Measurements from ENCODE around the gene ASPRV1. TPM values are rescaled to one million over a fixed set of nuclear protein-coding genes. Genes with fewer than 3 reads are reported as not detected.

The ASPRV1 gene
- total and polyA plus RNA-seq, 10 of the 15 experiments (the other 5 are each of a cell fraction or from before 2014, with no cell fraction given), result 0.11 to 1.1 (median 0.33) TPM

DNA sequence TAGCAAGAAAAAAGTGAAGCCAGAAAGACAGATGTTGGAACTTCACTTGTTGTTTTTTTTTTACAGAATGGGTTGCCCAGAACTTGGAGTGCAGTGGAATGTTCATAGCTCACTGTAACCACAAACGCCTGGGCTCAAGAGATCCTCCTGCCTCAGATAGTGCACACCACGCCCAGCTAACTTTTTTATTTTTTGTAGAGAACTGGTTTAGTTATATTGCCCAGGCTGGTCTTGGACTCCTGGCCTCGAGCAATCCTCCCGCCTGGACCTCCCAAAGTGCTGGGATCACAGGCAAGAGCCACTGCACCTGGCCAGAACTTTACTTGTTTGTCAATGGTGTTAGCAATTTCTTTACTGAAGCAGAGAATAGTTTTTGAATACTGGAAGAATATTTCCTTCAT is 11.9 kb upstream of the ASPRV1 start:
- in situ Hi-C loops (cut with MboI) (no loop called here), intact Hi-C loops (cut with micrococcal nuclease; ENCODE audit: unreplicated experiment) (no loop called here)
- H3K27ac ChIP-seq (ENCODE audit: control insufficient read depth, insufficient read depth), result no peak overlapping the region
- no peak overlapping the region for H3K4me3 ChIP-seq
- ATAC-seq, result no peak
- no peaks in the 10 kb centered on the region for H3K79me2 ChIP-seq (ENCODE audit: control insufficient read depth, insufficient read depth, low read length)
- TF ChIP-seq BCL11A (IDR thresholded peaks at IDR 0.05; ENCODE audit: low read depth, low read length), result no peak
- no peak for TF ChIP-seq ZNF274 (IDR thresholded peaks at IDR 0.05; ENCODE audit: insufficient read depth, insufficient read length)
- no peak for TF ChIP-seq STAT3 (IDR thresholded peaks at IDR 0.05; ENCODE audit: low read depth, low read length)
- no peak for TF ChIP-seq REST (IDR thresholded peaks at IDR 0.05; ENCODE audit: low read depth, low read length)
- TF ChIP-seq SRF (IDR thresholded peaks at IDR 0.05; ENCODE audit: low read depth in 2 of 2, low read length in 2 of 2), result no peak
- no peak for TF ChIP-seq MTA3 (IDR thresholded peaks at IDR 0.05; ENCODE audit: borderline replicate concordance, low read length)
- TF ChIP-seq ZBED1 (IDR thresholded peaks at IDR 0.05; ENCODE audit: borderline replicate concordance), result no peak
- TF ChIP-seq, protein P1, sequence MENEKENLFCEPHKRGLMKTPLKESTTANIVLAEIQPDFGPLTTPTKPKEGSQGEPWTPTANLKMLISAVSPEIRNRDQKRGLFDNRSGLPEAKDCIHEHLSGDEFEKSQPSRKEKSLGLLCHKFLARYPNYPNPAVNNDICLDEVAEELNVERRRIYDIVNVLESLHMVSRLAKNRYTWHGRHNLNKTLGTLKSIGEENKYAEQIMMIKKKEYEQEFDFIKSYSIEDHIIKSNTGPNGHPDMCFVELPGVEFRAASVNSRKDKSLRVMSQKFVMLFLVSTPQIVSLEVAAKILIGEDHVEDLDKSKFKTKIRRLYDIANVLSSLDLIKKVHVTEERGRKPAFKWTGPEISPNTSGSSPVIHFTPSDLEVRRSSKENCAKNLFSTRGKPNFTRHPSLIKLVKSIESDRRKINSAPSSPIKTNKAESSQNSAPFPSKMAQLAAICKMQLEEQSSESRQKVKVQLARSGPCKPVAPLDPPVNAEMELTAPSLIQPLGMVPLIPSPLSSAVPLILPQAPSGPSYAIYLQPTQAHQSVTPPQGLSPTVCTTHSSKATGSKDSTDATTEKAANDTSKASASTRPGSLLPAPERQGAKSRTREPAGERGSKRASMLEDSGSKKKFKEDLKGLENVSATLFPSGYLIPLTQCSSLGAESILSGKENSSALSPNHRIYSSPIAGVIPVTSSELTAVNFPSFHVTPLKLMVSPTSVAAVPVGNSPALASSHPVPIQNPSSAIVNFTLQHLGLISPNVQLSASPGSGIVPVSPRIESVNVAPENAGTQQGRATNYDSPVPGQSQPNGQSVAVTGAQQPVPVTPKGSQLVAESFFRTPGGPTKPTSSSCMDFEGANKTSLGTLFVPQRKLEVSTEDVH (IDR thresholded peaks at IDR 0.05; ENCODE audit: low read depth, partially characterized antibody), result no peak
- TF ChIP-seq SREBF1 (IDR thresholded peaks at IDR 0.05; ENCODE audit: low read length), result no peak
- TF ChIP-seq RB1 (IDR thresholded peaks at IDR 0.05; ENCODE audit: borderline replicate concordance), result no peak
- no peaks in the 10 kb centered on the region for H3K9me3 ChIP-seq (replicated peaks; ENCODE audit: control insufficient read depth, insufficient read depth, low read length)
- SMC1A ChIA-PET (ENCODE audit: uncharacterized antibody, unreplicated experiment), result no interaction called here
- H2AFZ ChIP-seq (ENCODE audit: control insufficient read depth, low read depth, low read length), result no peak overlapping the region
- RAD21 ChIA-PET (ENCODE audit: unreplicated experiment), result no interaction called here
- no peak overlapping the region for H3K9ac ChIP-seq (ENCODE audit: control insufficient read depth, insufficient read depth, low read length)
- no peak for DNase-seq (ENCODE audit: low read depth, low spot score)
- no TSS peak for BruUV-seq (replicated peaks)
- no peaks in the 10 kb centered on the region for H4K20me1 ChIP-seq (ENCODE audit: control insufficient read depth, insufficient read depth)
- H3K36me3 ChIP-seq (ENCODE audit: control insufficient read depth in 2 of 2, insufficient read depth in 2 of 2, low read length in 1 of 2), result no peaks in the 10 kb centered on the region
- no peaks in the 10 kb centered on the region for H3K27me3 ChIP-seq (replicated peaks in 1 of 2; ENCODE audit: control insufficient read depth in 2 of 2, insufficient read depth in 2 of 2, low read length in 1 of 2)
- H3K4me2 ChIP-seq (ENCODE audit: control insufficient read depth, insufficient read depth), result no peak overlapping the region
- FAIRE-seq, result no peak
- no peaks in the 10 kb centered on the region for H3K4me1 ChIP-seq (ENCODE audit: control insufficient read depth, insufficient read depth, low read length)
- POLR2A ChIA-PET, result no interaction called here
- CTCF ChIA-PET, result no interaction called here
- WGBS (ENCODE audit: insufficient coverage, insufficient replicate concordance, low lambda C conversion rate, missing lambda C conversion rate), result 22% methylated on average over 4 of the region's 4 CpGs
